Stimulated activated CD4-positive, alpha-beta T cell treated with anti-CD3 and anti-CD28 coated beads, Interleukin-12 subunit alpha, Interleukin-12 subunit beta, amount 100 ng/mL, for 24 hours (primary cell): Measurements from ENCODE around the gene BICC1.

Experiments used
- DNase-seq, 2 experiments: peaks; one replicate each; pipeline ENCODE4 v3.0.0-alpha.2; 2020; ENCODE audit warnings: low read depth in 2 of 2

BICC1 gene

GRCh38 chr10:58701405-58702135 is 188.9 kb downstream of the BICC1 start:
- no peak for DNase-seq

- no peak for DNase-seq
Observed at GRCh38 chr10:58704226-58704625, 191.6 kb downstream of the BICC1 start.

GRCh38 chr10:58704671-58705141 is 192.0 kb downstream of the BICC1 start:
- no peak for DNase-seq

- no peak for DNase-seq
Observed at GRCh38 chr10:58706836-58707235, 194.2 kb downstream of the BICC1 start.

- DNase-seq: no peak
Observed at GRCh38 chr10:58712141-58712540, 199.5 kb downstream of the BICC1 start.

GRCh38 chr10:58712982-58713381 is 200.3 kb downstream of the BICC1 start:
- DNase-seq: no peak

GRCh38 chr10:58714409-58714808 is 201.7 kb downstream of the BICC1 start:
- DNase-seq: no peak

- no peak for DNase-seq
Observed at GRCh38 chr10:58715061-58715460, 202.4 kb downstream of the BICC1 start.

GRCh38 chr10:58718596-58718995 is 205.9 kb downstream of the BICC1 start:
- no peak for DNase-seq

GRCh38 chr10:58721601-58722281 is 209.1 kb downstream of the BICC1 start:
- no peak for DNase-seq

- DNase-seq: no peak
Observed at GRCh38 chr10:58723186-58723585, 210.5 kb downstream of the BICC1 start.

- DNase-seq: no peak
Observed at GRCh38 chr10:58723966-58724365, 211.3 kb downstream of the BICC1 start.

- DNase-seq: no peak
Observed at GRCh38 chr10:58724781-58725180, 212.1 kb downstream of the BICC1 start.

- DNase-seq: no peak
Observed at GRCh38 chr10:58725901-58726300, 213.2 kb downstream of the BICC1 start.

GRCh38 chr10:58727633-58728032 is 215.0 kb downstream of the BICC1 start:
- no peak for DNase-seq

- DNase-seq: no peak
Observed at GRCh38 chr10:58731276-58731675, 218.6 kb downstream of the BICC1 start.

- no peak for DNase-seq
Observed at GRCh38 chr10:58733436-58733835, 220.8 kb downstream of the BICC1 start.

GRCh38 chr10:58734116-58734515 is 221.4 kb downstream of the BICC1 start:
- no peak for DNase-seq

GRCh38 chr10:58734664-58735063 is 222.0 kb downstream of the BICC1 start:
- DNase-seq: no peak

- no peak for DNase-seq
Observed at GRCh38 chr10:58735087-58735486, 222.4 kb downstream of the BICC1 start.

- DNase-seq: no peak
Observed at GRCh38 chr10:58740620-58741369, 228.1 kb downstream of the BICC1 start.

- no peak for DNase-seq
Observed at GRCh38 chr10:58741673-58742072, 229.0 kb downstream of the BICC1 start.

GRCh38 chr10:58742141-58742540 is 229.5 kb downstream of the BICC1 start:
- DNase-seq: no peak
